ENCODE results near the gene NMNAT2.

GRCh38 chr1:183394435-183394834, 23.7 kb downstream of the NMNAT2 start:
- TF ChIP-seq, protein P1, sequence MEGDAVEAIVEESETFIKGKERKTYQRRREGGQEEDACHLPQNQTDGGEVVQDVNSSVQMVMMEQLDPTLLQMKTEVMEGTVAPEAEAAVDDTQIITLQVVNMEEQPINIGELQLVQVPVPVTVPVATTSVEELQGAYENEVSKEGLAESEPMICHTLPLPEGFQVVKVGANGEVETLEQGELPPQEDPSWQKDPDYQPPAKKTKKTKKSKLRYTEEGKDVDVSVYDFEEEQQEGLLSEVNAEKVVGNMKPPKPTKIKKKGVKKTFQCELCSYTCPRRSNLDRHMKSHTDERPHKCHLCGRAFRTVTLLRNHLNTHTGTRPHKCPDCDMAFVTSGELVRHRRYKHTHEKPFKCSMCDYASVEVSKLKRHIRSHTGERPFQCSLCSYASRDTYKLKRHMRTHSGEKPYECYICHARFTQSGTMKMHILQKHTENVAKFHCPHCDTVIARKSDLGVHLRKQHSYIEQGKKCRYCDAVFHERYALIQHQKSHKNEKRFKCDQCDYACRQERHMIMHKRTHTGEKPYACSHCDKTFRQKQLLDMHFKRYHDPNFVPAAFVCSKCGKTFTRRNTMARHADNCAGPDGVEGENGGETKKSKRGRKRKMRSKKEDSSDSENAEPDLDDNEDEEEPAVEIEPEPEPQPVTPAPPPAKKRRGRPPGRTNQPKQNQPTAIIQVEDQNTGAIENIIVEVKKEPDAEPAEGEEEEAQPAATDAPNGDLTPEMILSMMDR (IDR thresholded peaks at IDR 0.05), result no peak
- TF ChIP-seq POLR2A (IDR thresholded peaks at IDR 0.05), result no peak

Data from testis (tissue), 2 donors.